NB4 (cell line): ENCODE measurements around the gene PILRA.

Source experiments
- CTCF ChIP-seq: IDR thresholded peaks from one replicate; pipeline ENCODE4 v1.5.1; 2012; ENCODE audit warnings: low read depth, low read length
- MAX ChIP-seq: IDR thresholded peaks from 2 replicates; pipeline ENCODE4 v1.6.1; 2011; ENCODE audit warnings: low read depth, low read length
- POLR2A ChIP-seq: IDR thresholded peaks from 2 replicates; pipeline ENCODE4 v1.6.1; 2011; ENCODE audit warnings: mild to moderate bottlenecking; ENCODE audit not compliant: insufficient read length; ENCODE audit errors: extremely low read depth

GRCh38 chr7:100432621-100433275 lies 59.5 kb downstream of the PILRA start:
- TF ChIP-seq CTCF (no peak), POLR2A (no peak), MAX (no peak)
